Activated CD4-positive, alpha-beta T cell treated with anti-CD3 and anti-CD28 coated beads, Interleukin-2, Interleukin-6, amounts not matched to agents 100 ng/mL and 50 ng/mL, durations not matched to agents 16 hours and 8 hours (primary cell): ENCODE data around the gene ZNF740.
"Not testable (repeated sequence)": the region's sequence is repeated elsewhere in the genome, so short reads cannot be mapped to it uniquely, and the experiment has no call there.

Experiments used
- DNase-seq: peaks from one replicate; pipeline ENCODE4 v3.0.0-alpha.2; 2020

Gene ZNF740

DNA sequence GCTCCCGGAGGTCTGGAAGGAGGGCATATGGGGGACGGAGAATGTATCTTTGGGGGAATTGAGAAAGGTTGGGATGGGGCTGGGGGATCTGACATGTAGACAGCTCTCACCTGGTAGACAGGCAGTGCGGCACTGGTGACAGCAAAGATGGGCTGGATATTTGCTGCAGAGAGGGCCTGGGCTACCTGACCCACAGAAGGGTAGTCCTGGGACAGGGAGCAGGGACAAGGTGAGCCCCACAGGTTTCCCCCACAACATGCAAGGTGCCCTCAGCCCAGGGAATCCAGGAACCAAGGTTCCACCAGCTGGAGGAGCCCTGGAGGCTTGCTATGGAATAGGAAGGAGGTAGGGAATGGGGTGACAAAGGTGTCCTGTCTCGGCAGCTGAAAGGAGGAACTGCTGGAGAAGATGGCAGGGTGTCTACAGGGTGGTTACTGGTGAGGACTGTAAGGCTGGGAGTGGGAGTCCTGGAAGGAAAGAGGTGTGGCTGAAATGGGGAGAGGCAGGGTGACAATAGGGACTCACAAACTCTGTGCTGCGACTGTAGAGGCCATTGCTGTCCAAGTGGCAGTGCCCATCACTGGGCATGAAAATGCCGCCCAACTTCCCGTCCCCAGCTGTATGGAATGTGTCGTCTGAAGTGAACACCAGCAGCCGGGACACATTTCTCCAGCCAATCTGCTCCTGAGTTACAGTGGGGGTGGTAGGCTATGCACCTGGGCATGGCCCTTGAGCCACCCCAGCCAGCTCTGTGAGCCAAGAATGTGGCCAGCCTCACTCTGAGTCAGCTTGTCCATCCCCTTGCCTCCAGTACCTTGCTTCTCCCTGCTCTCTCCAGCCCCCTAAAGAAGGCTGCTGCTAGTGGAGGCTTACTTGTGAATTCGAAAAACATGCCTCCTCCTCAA is 15.2 kb downstream of the ZNF740 start:
- no peak for DNase-seq

GRCh38 chr12:53196486-53196885 is 16.0 kb downstream of the ZNF740 start:
- no peak for DNase-seq

GRCh38 chr12:53197011-53197640 is 16.6 kb downstream of the ZNF740 start:
- DNase-seq, result no peak

DNA sequence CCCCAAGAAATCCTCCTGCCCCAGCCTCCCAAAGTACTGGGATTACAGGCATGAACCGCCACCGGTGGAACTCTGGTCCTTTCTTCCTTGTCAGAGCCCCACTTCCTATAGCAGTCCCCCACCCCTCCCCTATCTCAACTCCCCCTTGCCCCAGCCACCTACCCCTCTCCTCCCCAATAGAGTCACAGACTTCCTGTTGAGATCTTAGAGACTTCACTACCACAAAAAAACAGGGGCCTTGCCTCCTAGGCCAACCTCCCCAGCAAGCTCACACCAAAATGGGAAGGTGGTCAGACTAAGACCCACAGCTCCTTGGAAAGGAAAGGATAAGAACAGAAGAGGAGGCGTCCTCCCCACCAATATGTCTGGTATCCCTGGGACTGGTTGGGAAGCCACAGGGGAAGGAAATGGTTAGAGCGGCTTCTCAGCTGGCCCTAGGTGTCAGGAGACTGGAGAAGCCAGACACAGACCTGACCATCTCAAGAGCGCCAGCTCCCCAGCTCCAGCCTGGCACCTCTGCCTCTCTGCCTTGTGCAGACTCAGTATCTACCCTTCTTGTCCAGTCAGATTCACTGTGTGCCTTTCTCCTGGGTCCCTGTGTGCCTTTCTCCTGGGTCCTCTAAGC is 18.1 kb downstream of the ZNF740 start:
- DNase-seq, result no peak

DNA sequence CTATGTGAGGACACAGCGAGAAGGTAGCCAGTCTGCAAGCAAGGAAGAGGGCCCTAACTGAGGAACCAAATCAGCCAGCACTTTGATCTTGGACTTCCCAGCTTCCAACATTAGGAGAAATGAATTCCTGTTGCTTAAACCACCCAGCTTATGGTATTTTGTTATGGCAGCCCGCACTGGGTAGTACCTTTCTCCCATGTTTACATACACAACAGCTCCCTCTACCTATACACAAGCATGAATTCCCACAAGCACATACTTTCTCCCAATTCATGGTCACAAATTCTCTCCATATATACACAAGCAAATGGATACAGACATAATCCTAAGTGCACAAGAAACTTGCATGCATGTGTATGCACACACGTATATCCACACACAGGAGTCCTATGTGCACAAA is 19.2 kb downstream of the ZNF740 start:
- no peak for DNase-seq

GRCh38 chr12:53200107-53200457 is 19.6 kb downstream of the ZNF740 start:
- DNase-seq, result no peak

DNA sequence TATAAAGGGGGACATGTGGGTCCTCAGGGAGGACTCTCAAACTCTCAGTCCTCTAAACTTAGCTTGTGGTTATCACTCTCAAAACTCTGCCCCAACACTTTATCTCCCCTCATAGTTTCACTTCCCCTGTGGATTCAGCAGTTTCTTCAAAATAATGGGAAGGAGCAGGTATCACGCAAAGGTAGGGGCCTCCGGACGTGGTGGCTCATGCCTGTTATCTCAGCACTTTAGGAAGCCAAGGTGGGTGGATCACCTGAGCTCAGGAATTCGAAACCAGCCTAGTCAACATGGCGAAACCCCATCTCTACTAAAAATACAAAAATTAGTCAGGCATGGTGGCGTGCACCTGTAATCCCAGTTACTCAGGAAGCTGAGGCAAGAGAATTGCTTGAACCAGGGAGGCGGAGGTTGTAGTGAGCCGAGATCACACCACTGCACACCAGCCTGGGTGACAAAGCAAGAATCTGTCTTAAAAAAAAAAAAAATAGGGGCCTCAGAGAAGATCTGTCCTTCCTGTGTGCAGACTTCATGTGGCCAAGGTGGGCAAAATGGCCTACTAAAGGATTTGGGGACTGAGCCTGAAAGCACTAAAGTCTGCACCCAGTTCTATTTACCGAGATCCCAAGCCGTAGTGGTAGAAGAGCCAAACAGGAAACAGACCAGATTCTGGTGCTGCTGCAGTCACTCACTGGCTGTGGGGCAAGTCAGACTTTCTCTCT is 20.1 kb downstream of the ZNF740 start:
- peak; percentile 77 for DNase-seq

DNA sequence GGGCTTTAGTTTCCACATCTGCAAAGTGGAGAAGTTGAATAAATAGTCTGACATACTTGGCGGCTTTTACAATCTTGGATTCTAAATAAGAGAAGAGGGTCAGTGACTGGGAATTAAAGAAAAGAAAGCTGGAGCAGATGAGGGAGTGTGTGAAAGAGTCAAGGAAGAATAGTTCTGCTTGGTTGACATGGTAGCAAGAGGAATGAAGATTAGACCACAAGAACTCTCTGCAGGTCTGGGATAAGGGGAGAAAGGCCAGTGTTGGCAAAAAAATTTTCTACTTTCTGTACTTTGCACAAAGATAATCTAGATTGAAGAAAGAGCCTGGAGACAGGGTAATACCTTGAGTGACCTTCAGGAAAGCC is 20.6 kb downstream of the ZNF740 start:
- DNase-seq, result no peak

- no peak for DNase-seq
Measured at GRCh38 chr12:53201639-53202038, 21.1 kb downstream of the ZNF740 start.

- not testable (repeated sequence) for DNase-seq
Measured at GRCh38 chr12:53202316-53202715, 21.8 kb downstream of the ZNF740 start.

GRCh38 chr12:53204351-53204750 is 23.8 kb downstream of the ZNF740 start:
- no peak for DNase-seq

GRCh38 chr12:53205747-53206419 is 25.4 kb downstream of the ZNF740 start:
- peak; percentile 94 for DNase-seq

GRCh38 chr12:53207042-53207441 is 26.5 kb downstream of the ZNF740 start, which contains the start of gene ITGB7:
Gene ITGB7 (minus strand): TSS chr12:53207251. CDS start chr12:53200443, 6,808 bp downstream.
- peak; percentile 85 for DNase-seq

DNA sequence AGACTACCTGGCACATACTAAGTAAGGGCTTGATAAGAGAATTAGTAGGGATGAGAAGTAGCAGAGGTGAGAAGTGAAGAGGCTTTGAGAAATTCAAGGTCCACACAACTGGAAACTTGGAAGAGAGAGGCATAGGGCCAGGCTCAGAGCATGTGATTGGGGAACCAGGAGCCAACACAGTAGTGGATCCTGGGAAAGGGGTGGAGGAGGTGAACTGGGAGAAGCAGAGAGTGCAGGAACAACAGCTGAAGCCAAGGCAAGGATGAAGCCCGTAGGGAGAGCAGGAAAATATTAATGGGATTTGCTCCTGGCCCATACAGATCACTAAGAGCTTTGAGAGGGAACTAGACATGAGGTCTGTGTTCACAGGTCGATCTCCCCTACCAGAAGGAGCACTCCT is 27.9 kb downstream of the ZNF740 start:
- no peak for DNase-seq

- peak; percentile 76 for DNase-seq
Measured at GRCh38 chr12:53208877-53209463, 28.4 kb downstream of the ZNF740 start.

DNA sequence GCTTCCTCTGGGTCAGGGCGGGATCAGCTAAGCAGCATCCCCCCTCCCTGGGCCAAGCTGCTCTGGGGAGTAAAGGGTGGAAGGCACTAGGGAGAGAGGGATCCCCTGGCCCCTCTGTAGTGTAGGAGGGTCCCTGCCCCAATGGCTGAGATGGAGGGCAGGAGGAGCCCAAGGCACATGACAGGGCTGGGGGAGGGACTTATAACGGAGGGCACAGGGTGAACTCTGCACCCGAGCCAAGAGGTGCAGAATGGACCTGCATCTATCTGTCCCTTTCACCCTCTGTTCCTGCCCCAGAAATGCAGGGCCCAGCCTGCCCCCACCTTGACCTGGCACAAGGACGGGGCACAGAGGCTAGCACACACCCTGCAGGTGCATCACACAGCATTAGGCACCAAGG is 30.3 kb downstream of the ZNF740 start:
- DNase-seq, result no peak

- no peak for DNase-seq
Measured at GRCh38 chr12:53211476-53212381, 31.2 kb downstream of the ZNF740 start.

DNA sequence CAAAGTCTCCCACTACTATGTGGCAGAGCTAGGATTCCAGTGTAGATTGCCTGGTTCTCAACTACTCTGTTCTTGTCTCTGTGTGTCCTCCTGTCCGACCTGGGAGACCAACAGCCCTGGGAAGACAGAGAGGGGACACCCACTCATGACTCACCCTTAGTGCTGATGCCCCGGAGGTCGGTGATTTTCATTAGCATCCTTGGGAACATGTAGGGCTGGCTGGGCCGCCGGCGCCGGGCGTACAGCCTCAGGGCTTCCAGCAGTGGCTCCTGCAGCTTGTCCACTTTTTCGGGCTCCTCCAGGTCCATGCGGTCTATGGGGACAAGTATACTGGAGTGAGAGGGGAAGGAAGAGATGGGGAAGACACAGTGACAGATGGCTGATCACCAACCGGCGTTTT is 32.4 kb downstream of the ZNF740 start:
- DNase-seq, result no peak

- peak; percentile 90 for DNase-seq
Measured at GRCh38 chr12:53213348-53213747, 32.8 kb downstream of the ZNF740 start.

GRCh38 chr12:53214221-53214620 is 33.7 kb downstream of the ZNF740 start:
- no peak for DNase-seq
